Cardiac muscle cell (in vitro differentiated cells and primary cell): Measurements from ENCODE around the gene STAG1. TPM values are rescaled to one million over a fixed set of nuclear protein-coding genes. Genes with fewer than 3 reads are reported as not detected.
"Not testable (repeated sequence)": the region's sequence is repeated elsewhere in the genome, so short reads cannot be mapped to it uniquely, and the experiment has no call there.

Experiments
- DNase-seq, 2 donors: peaks; one replicate each; pipeline versions ENCODE4 v3.0.0 to v3.0.0-alpha.2; 2010 to 2017; ENCODE audit warnings: low read depth in 1 of 2, low spot score in 1 of 2
- H3K27ac ChIP-seq: fragments of 200-600 bp; sonication (generic); 2 replicates; pipeline ENCODE4 v1.5.1; 2016
- H3K27me3 ChIP-seq: fragments of 200-600 bp; sonication (generic); 2 replicates; pipeline ENCODE4 v1.6.0; 2016; ENCODE audit warnings: control low read depth
- H3K36me3 ChIP-seq: fragments of 200-600 bp; sonication (generic); 2 replicates; pipeline ENCODE4 v1.5.1; 2016; ENCODE audit warnings: control low read depth
- H3K4me1 ChIP-seq: fragments of 200-600 bp; sonication (generic); 2 replicates; pipeline ENCODE4 v1.8.1; 2017; ENCODE audit warnings: low read depth, mild to moderate bottlenecking, mixed run types
- H3K4me3 ChIP-seq: fragments of 200-600 bp; sonication (generic); 2 replicates; pipeline ENCODE4 v1.5.1; 2016; ENCODE audit warnings: mild to moderate bottlenecking
- H3K9me3 ChIP-seq: fragments of 200-600 bp; sonication (generic); 2 replicates; pipeline ENCODE4 v1.5.1; 2017; ENCODE audit warnings: low read depth, mild to moderate bottlenecking, control low read depth
- CTCF ChIP-seq: IDR thresholded peaks from 2 replicates; pipeline ENCODE4 v1.5.1; 2012; ENCODE audit warnings: low read depth, mild to moderate bottlenecking, low read length
- polyA plus RNA-seq: library from polyadenylated mRNA; unstranded; fragments of >200 nt; fragmentation: Nextera tagmentation; extraction: Ambion mirVana; gene quantifications from 2 replicates; pipeline ENCODE4 v1.2.1, GENCODE V29; 2016
- total RNA-seq: library from RNA; depleted of rRNA; stranded (reverse); fragments of >200 nt; gene quantifications from 2 replicates; pipeline ENCODE4 v1.2.3, GENCODE V29; 2016

Gene STAG1
- total and polyA plus RNA-seq, 2 experiments from 2014 or later = 12.7 to 18.3 TPM

DNA sequence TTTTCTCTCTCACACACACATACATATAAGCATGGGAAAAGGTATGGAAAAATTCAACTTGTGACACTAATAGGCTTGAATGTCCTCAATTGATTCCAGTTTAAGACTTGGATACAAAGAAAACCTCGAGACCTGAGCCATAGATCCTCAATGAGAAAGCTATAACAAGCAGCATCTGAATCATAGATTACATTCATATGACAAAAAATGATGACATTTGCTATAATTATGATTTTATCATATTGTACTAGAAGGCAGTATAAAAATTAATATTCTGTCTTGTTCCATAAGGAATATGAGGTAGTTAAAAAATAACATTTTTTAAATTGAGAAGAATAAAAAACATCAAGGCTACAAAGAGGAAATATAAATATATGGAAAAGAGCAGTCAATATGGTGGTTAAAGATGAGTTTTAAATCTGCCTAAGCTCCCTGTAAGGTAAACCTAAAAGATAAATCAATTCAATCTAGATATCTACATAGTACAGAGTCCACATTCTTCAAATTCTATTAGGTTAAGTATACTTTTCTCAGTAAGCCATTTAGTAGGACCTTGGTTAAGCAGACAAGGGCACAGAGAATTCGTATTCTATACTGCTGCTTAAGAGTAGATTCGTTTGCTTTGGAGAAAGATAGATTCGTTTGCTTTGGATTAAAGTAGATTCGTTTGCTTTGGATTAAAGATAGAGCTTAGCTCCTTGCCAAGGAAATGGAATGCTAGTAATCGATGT lies 175.7 kb downstream of the STAG1 start:
- DNase-seq = no peak
- H3K4me1 ChIP-seq = no peaks in the 10 kb centered on the region
- no peak overlapping the region for H3K27ac ChIP-seq
- no peak for TF ChIP-seq CTCF
- H3K4me3 ChIP-seq = no peak overlapping the region
- no peaks in the 10 kb centered on the region for H3K27me3 ChIP-seq
- no peaks in the 10 kb centered on the region for H3K9me3 ChIP-seq
- no peaks in the 10 kb centered on the region for H3K36me3 ChIP-seq

DNA sequence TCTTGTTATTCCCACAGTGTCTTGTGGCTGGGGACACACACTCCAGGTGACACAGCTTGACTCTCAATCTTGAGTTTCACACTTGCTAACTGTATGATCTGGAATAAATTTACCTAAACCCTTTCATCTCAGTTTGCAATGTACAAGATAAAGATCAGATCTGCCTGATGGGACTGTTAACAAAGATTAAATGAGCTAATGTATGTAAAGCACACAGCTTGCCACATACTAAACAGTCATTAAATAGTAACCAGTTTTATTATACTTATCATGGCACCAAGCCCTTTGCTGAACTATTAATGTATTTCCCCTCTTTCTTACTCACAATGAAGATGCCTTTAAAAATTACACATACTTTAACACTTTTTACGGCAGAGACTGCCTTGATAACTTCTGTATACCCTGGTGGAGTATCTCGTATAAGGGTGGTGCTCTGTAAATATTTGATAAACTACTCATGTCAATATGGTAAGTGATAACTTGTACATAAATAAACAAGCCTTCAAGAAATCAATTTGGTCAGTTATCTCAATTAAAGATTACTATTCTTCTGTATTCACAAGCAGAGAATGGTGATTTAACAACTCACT lies 184.5 kb downstream of the STAG1 start:
- peaks cover 6% of the 10 kb centered on the region for H3K36me3 ChIP-seq
- DNase-seq = no peak
- H3K4me3 ChIP-seq = no peak overlapping the region
- no peaks in the 10 kb centered on the region for H3K4me1 ChIP-seq
- no peak for TF ChIP-seq CTCF
- no peaks in the 10 kb centered on the region for H3K9me3 ChIP-seq
- H3K27ac ChIP-seq = no peak overlapping the region
- no peaks in the 10 kb centered on the region for H3K27me3 ChIP-seq

DNA sequence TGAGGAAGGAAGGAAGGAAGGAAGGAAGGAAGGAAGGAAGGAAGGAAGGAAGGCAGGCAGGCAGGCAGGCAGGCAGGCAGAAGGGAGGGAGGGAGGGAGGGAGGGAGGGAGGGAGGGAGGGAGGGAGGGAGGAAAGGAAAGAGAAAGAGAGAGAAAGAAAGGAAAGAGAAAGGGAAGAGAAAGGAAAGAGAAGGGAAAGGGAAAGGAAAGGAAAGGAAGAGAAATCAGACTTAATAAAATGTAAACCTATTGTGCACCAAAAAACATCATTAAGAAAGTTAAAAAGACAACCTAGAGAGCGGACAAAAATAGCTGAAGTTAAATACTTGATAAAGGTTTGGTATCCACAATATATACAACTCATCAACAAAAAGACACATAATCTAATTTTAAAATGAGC lies 187.2 kb downstream of the STAG1 start:
- not testable (repeated sequence) for H3K27me3 ChIP-seq, H3K9me3 ChIP-seq, H3K4me3 ChIP-seq, H3K36me3 ChIP-seq, DNase-seq, H3K27ac ChIP-seq, H3K4me1 ChIP-seq

GRCh38 chr3:136562026-136562425 lies 190.2 kb downstream of the STAG1 start:
- Histone ChIP-seq H3K4me1 (peaks cover 6% of the 10 kb centered on the region), H3K9me3 (no peaks in the 10 kb centered on the region), H3K27ac (no peak overlapping the region), H3K36me3 (no peaks in the 10 kb centered on the region), H3K4me3 (no peak overlapping the region), H3K27me3 (no peaks in the 10 kb centered on the region)
- no peak for TF ChIP-seq CTCF
- no peak for DNase-seq

GRCh38 chr3:136559896-136560295 lies 192.3 kb downstream of the STAG1 start:
- H3K9me3 ChIP-seq = no peaks in the 10 kb centered on the region
- no peak overlapping the region for H3K27ac ChIP-seq
- DNase-seq = no peak
- TF ChIP-seq CTCF = no peak
- no peaks in the 10 kb centered on the region for H3K27me3 ChIP-seq
- no peak overlapping the region for H3K4me3 ChIP-seq
- no peaks in the 10 kb centered on the region for H3K36me3 ChIP-seq
- H3K4me1 ChIP-seq = peaks cover 6% of the 10 kb centered on the region

- not testable (repeated sequence) for H3K9me3 ChIP-seq, DNase-seq, H3K4me3 ChIP-seq, H3K27ac ChIP-seq, H3K27me3 ChIP-seq, H3K36me3 ChIP-seq
- H3K4me1 ChIP-seq = peaks cover 10% of the 10 kb centered on the region
Observed at GRCh38 chr3:136549461-136549860, 202.7 kb downstream of the STAG1 start.
